Measurements from ENCODE around the gene PAH.
"Not testable (repeated sequence)": the region's sequence is repeated elsewhere in the genome, so short reads cannot be mapped to it uniquely, and the experiment has no call there.

PAH gene

GRCh38 chr12:102891756-102892155, 25.3 kb downstream of the PAH start:
- DNase-seq (ENCODE audit: low spot score): no peak

GRCh38 chr12:102888511-102888910, 28.5 kb downstream of the PAH start:
- DNase-seq (ENCODE audit: low spot score): no peak

GRCh38 chr12:102885043-102885932, 31.8 kb downstream of the PAH start:
- no peak for DNase-seq (ENCODE audit: low spot score)

GRCh38 chr12:102883204-102883799, 33.7 kb downstream of the PAH start:
- no peak for DNase-seq (ENCODE audit: low spot score)

GRCh38 chr12:102880783-102881182, 36.3 kb downstream of the PAH start:
- DNase-seq (ENCODE audit: low spot score): no peak

- DNase-seq (ENCODE audit: low spot score): no peak
Measured at GRCh38 chr12:102879144-102879763, 37.8 kb downstream of the PAH start.

- DNase-seq (ENCODE audit: low spot score): no peak
Measured at GRCh38 chr12:102876883-102877282, 40.2 kb downstream of the PAH start.

- no peak for DNase-seq (ENCODE audit: low spot score)
Measured at GRCh38 chr12:102874819-102875218, 42.2 kb downstream of the PAH start.

GRCh38 chr12:102873077-102873476, 44.0 kb downstream of the PAH start:
- DNase-seq (ENCODE audit: low spot score): no peak

- no peak for DNase-seq (ENCODE audit: low spot score)
Measured at GRCh38 chr12:102871014-102871413, 46.0 kb downstream of the PAH start.

GRCh38 chr12:102869571-102869970, 47.5 kb downstream of the PAH start:
- no peak for DNase-seq (ENCODE audit: low spot score)

GRCh38 chr12:102865821-102866615, 51.0 kb downstream of the PAH start:
- no peak for DNase-seq (ENCODE audit: low spot score)

GRCh38 chr12:102862486-102862885, 54.6 kb downstream of the PAH start:
- DNase-seq (ENCODE audit: low spot score): no peak

GRCh38 chr12:102851246-102851645, 65.8 kb downstream of the PAH start:
- DNase-seq (ENCODE audit: low spot score): no peak

GRCh38 chr12:102849722-102850447, 67.2 kb downstream of the PAH start:
- DNase-seq (ENCODE audit: low spot score): no peak

GRCh38 chr12:102848832-102849231, 68.2 kb downstream of the PAH start:
- no peak for DNase-seq (ENCODE audit: low spot score)

GRCh38 chr12:102847131-102847530, 69.9 kb downstream of the PAH start:
- no peak for DNase-seq (ENCODE audit: low spot score)

GRCh38 chr12:102833687-102834441, 83.2 kb downstream of the PAH start:
- no peak for DNase-seq (ENCODE audit: low spot score)

GRCh38 chr12:102832826-102833225, 84.2 kb downstream of the PAH start:
- not testable (repeated sequence) for DNase-seq (ENCODE audit: low spot score)

GRCh38 chr12:102824218-102824835, 92.7 kb downstream of the PAH start:
- DNase-seq (ENCODE audit: low spot score): peak; percentile 74
